Parathyroid adenoma (tissue), 2 donors: ENCODE measurements around the gene NPR2.
A peak's percentile ranks its signal among the peaks of the same experiment; 100 is the strongest.

Experiments used
- H2AFZ ChIP-seq: fragments of 300-600 bp; sonication (generic); one replicate; pipeline ENCODE4 v1.7.0; 2017; ENCODE audit warnings: antibody characterized with exemption, mild to moderate bottlenecking
- H3K27ac ChIP-seq: fragments of 300-600 bp; sonication (generic); one replicate; pipeline ENCODE4 v1.7.0; 2017
- H3K27me3 ChIP-seq: fragments of 300-600 bp; sonication (generic); one replicate; pipeline ENCODE4 v1.7.0; 2017; ENCODE audit warnings: low read length; ENCODE audit not compliant: control insufficient read depth, insufficient read depth
- H3K36me3 ChIP-seq: fragments of 300-600 bp; sonication (generic); one replicate; pipeline ENCODE4 v1.7.0; 2017; ENCODE audit warnings: low read length; ENCODE audit not compliant: control insufficient read depth, insufficient read depth
- H3K4me1 ChIP-seq: fragments of 300-600 bp; sonication (generic); one replicate; pipeline ENCODE4 v1.7.0; 2017; ENCODE audit warnings: control low read depth
- H3K4me2 ChIP-seq: fragments of 300-600 bp; sonication (generic); one replicate; pipeline ENCODE4 v1.7.0; 2017; ENCODE audit warnings: low read length
- H3K4me3 ChIP-seq: fragments of 300-600 bp; sonication (generic); one replicate; pipeline ENCODE4 v1.7.0; 2017; ENCODE audit warnings: low read depth, low read length
- H3K79me2 ChIP-seq: fragments of 300-600 bp; sonication (generic); one replicate; pipeline ENCODE4 v1.7.0; 2017; ENCODE audit warnings: control low read depth
- H3K9ac ChIP-seq: fragments of 300-600 bp; sonication (generic); one replicate; pipeline ENCODE4 v1.7.0; 2017; ENCODE audit warnings: mild to moderate bottlenecking
- H3K9me3 ChIP-seq: fragments of 300-600 bp; sonication (generic); one replicate; pipeline ENCODE4 v1.7.0; 2017; ENCODE audit warnings: low read length; ENCODE audit not compliant: control insufficient read depth
- TF ChIP-seq, protein P1 (sequence below): fragments of 300-600 bp; sonication (generic); IDR thresholded peaks from one replicate; pipeline ENCODE4 v1.7.0; 2017; ENCODE audit warnings: antibody characterized with exemption, mild to moderate bottlenecking
- donor health status: primary hyperparathyroidism.

The NPR2 gene

DNA sequence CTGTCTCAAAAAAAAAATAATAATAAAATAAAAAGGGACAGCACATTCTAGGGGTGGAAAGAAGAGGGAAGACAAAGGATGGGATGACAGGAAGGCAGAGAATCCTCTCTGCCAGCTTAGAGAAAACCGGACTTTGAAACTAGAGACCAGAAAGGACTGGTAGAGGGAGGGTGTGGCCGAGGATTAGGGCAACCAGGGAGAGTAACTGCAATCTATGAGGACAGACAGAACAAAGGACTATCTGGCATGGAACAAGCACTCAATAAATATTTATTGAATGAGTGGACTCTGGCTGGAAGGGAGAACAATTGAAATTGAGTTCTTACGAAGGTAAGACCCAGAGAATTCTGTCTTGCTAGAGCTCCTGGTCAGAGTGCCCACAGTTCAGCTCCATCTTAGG, 44.8 kb upstream of the NPR2 start:
- TF ChIP-seq, protein P1, sequence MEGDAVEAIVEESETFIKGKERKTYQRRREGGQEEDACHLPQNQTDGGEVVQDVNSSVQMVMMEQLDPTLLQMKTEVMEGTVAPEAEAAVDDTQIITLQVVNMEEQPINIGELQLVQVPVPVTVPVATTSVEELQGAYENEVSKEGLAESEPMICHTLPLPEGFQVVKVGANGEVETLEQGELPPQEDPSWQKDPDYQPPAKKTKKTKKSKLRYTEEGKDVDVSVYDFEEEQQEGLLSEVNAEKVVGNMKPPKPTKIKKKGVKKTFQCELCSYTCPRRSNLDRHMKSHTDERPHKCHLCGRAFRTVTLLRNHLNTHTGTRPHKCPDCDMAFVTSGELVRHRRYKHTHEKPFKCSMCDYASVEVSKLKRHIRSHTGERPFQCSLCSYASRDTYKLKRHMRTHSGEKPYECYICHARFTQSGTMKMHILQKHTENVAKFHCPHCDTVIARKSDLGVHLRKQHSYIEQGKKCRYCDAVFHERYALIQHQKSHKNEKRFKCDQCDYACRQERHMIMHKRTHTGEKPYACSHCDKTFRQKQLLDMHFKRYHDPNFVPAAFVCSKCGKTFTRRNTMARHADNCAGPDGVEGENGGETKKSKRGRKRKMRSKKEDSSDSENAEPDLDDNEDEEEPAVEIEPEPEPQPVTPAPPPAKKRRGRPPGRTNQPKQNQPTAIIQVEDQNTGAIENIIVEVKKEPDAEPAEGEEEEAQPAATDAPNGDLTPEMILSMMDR, result no peak
- no peak overlapping the region for H2AFZ ChIP-seq
- peak overlapping the region; percentile 94 for H3K4me3 ChIP-seq
- H3K9me3 ChIP-seq, result no peaks in the 10 kb centered on the region
- H3K4me1 ChIP-seq, result peaks cover 8% of the 10 kb centered on the region
- no peak overlapping the region for H3K9ac ChIP-seq
- peak overlapping the region; percentile 91 for H3K4me2 ChIP-seq
- no peaks in the 10 kb centered on the region for H3K36me3 ChIP-seq
- H3K27ac ChIP-seq, result no peak overlapping the region
- H3K27me3 ChIP-seq, result no peaks in the 10 kb centered on the region
- peaks cover 12% of the 10 kb centered on the region for H3K79me2 ChIP-seq

GRCh38 chr9:35748242-35748857, 43.0 kb upstream of the NPR2 start:
- peak overlapping the region; percentile 75 for H2AFZ ChIP-seq
- H3K9ac ChIP-seq, result peak overlapping the region; percentile 28
- H3K4me1 ChIP-seq, result peaks cover 8% of the 10 kb centered on the region
- no peaks in the 10 kb centered on the region for H3K27me3 ChIP-seq
- H3K4me2 ChIP-seq, result peak overlapping the region; percentile 91
- peaks cover 12% of the 10 kb centered on the region for H3K79me2 ChIP-seq
- no peaks in the 10 kb centered on the region for H3K36me3 ChIP-seq
- H3K4me3 ChIP-seq, result peak overlapping the region; percentile 94
- peak overlapping the region; percentile 84 for H3K27ac ChIP-seq
- TF ChIP-seq, protein P1, result no peak
- no peaks in the 10 kb centered on the region for H3K9me3 ChIP-seq

DNA sequence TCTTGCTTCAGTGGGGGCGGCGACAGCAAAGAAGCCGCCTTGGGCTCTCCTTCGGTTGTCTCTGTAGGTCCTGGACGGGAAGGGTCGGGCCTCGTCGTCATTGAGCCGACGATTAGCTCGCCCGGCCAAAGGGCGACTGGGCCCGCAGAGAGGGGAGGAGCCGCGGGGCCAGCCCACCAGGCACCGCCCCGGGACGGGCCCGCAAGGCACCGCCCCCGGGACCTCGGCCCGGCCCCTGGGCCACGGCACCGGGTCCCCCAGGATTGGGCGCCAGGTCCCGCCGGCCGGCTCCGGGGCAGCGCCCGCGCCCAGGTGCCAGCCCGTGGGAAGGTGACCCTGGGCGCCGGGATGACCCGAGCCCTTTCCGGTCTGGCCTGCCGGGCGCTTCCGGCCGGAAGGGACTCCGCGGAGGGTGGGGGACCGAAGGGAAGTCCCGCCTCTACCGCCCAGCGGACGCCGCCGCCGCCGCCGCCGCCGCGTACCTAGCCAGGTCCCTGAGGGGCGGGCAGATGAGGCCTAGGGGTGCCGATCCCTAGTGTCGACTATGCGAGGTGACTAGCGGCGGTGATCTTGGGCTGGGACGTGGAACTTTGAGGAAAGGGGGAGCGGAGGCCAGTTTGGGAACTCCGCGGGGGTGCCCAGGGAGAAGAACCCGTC, 42.4 kb upstream of the NPR2 start, which contains the start of the genes GBA2 and RGP1:
TSS of gene GBA2 (minus strand) at position 371 of the 657 bp plus-strand sequence. CDS start 524 bp downstream, outside the sequence.
TSS of gene RGP1 (plus strand) at position 430 of the 657 bp plus-strand sequence. CDS start 469 bp downstream, outside the sequence.
- TF ChIP-seq, protein P1, result no peak
- no peaks in the 10 kb centered on the region for H3K27me3 ChIP-seq
- no peaks in the 10 kb centered on the region for H3K9me3 ChIP-seq
- H3K27ac ChIP-seq, result peak within 1 kb of the TSS; percentile 84
- H3K36me3 ChIP-seq, result no peaks in the 10 kb centered on the region
- H3K4me2 ChIP-seq, result peak within 1 kb of the TSS; percentile 91
- peak within 1 kb of the TSS; percentile 46 for H3K9ac ChIP-seq
- peak within 1 kb of the TSS; percentile 94 for H3K4me3 ChIP-seq
- peak within 1 kb of the TSS; percentile 75 for H2AFZ ChIP-seq
- peaks cover 8% of the 10 kb centered on the region for H3K4me1 ChIP-seq
- peaks cover 12% of the 10 kb centered on the region for H3K79me2 ChIP-seq

DNA sequence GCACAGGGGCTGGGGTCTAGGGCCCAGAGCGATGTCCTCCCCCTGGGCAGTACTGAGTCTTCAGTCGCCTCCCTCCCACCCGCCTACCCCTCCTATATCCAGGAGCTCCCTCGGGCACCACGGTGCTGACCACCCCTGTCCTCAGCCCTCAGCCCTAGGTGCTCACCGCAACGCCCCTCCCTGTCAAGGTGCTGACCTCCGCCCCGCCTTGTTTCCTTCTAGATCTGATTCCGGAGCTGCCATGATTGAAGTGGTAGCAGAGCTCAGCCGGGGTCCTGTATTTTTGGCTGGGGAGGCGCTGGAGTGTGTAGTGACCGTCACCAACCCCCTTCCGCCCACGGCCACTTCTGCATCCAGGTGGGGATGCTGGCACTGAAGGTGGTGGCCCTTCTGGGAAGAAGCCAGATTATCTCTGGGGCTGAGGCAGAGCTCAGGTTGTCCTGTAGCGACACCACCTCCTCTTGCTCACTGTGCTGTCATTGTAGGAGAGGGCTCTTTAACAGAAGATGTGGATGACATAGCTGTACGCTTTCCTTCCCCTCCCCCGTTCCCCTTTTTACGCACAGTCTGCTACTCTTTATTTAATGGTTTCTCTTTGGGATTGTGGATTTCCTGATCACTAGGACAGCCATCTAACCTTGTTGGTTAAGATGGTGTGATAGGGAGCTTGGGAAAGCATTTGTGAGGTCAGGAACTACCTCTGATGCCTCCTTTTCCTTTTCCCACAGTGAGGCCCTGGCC, 41.7 kb upstream of the NPR2 start:
- Histone ChIP-seq H3K79me2 (peaks cover 12% of the 10 kb centered on the region), H3K4me3 (peak overlapping the region; percentile 94), H3K9ac (peak overlapping the region; percentile 46), H3K27me3 (no peaks in the 10 kb centered on the region), H3K9me3 (no peaks in the 10 kb centered on the region), H3K4me2 (peak overlapping the region; percentile 77), H2AFZ (peak overlapping the region; percentile 75), H3K27ac (peak overlapping the region; percentile 84), H3K36me3 (no peaks in the 10 kb centered on the region), H3K4me1 (peaks cover 8% of the 10 kb centered on the region)
- TF ChIP-seq, protein P1, result no peak
